PC-9 (cell line): ENCODE data around the gene PTGDR2. TPM values are rescaled to one million over a fixed set of nuclear protein-coding genes. Genes with fewer than 3 reads are reported as not detected.
A peak's percentile ranks its signal among the peaks of the same experiment; 100 is the strongest.

ENCODE experiments used
- BruUV-seq: library from RNA; stranded (reverse); fragments of 400-500 nt; replicated peaks from 2 replicates; lab custom pipeline; 2021; lab: Mats Ljungman, UMichigan
- CTCF ChIA-PET: fragments of 300-600 bp; sonication (Branson Sonifier 250); formaldehyde crosslinking; loops from one replicate; lab custom pipeline; 2022; ENCODE audit warnings: antibody characterized with exemption; lab: Charles Lee
- POLR2A ChIA-PET: fragments of 300-600 bp; sonication (Branson Sonifier 250); formaldehyde crosslinking; loops from one replicate; lab custom pipeline; 2022; ENCODE audit warnings: antibody characterized with exemption; ENCODE audit not compliant: unreplicated experiment; lab: Charles Lee
- DNase-seq, 2 experiments: peaks; one replicate each; pipeline versions ENCODE4 v3.0.0 to v3.0.0-alpha.2; 2015 to 2022; ENCODE audit warnings: mixed read lengths in 1 of 2
- H2AFZ ChIP-seq: fragments of 200-600 bp; sonication (generic); 2 replicates; pipeline ENCODE4 v1.8.1; 2017; ENCODE audit warnings: antibody characterized with exemption
- H3F3A ChIP-seq: fragments of 200-600 bp; sonication (generic); 2 replicates; pipeline ENCODE4 v1.8.1; 2017; ENCODE audit warnings: antibody characterized with exemption, mild to moderate bottlenecking, low read depth; ENCODE audit not compliant: insufficient read depth
- H3K27ac ChIP-seq: fragments of 200-600 bp; sonication (generic); 2 replicates; pipeline ENCODE4 v1.6.1; 2016; ENCODE audit warnings: mixed run types
- H3K27me3 ChIP-seq: fragments of 200-600 bp; sonication (generic); 2 replicates; pipeline ENCODE4 v1.6.1; 2016; ENCODE audit warnings: low read depth, mixed run types; ENCODE audit not compliant: insufficient read depth
- H3K36me3 ChIP-seq: fragments of 200-600 bp; sonication (generic); 2 replicates; pipeline ENCODE4 v1.6.1; 2016; ENCODE audit warnings: low read depth, mixed run types
- H3K4me1 ChIP-seq: fragments of 200-600 bp; sonication (generic); replicated peaks from 2 replicates; pipeline ENCODE4 v1.6.1; 2016; ENCODE audit warnings: mixed run types; ENCODE audit not compliant: insufficient read depth
- H3K4me2 ChIP-seq: fragments of 200-600 bp; sonication (generic); 2 replicates; pipeline ENCODE4 v1.6.1; 2017; ENCODE audit warnings: mixed run types
- H3K4me3 ChIP-seq: fragments of 200-600 bp; sonication (generic); 2 replicates; pipeline ENCODE4 v1.6.1; 2016; ENCODE audit warnings: mixed run types
- H3K79me2 ChIP-seq: fragments of 200-600 bp; sonication (generic); 2 replicates; pipeline ENCODE4 v1.6.1; 2017; ENCODE audit warnings: low read depth, mixed run types
- H3K9me2 ChIP-seq: fragments of 200-600 bp; sonication (generic); 2 replicates; pipeline ENCODE4 v1.8.1; 2017; ENCODE audit warnings: mild to moderate bottlenecking; ENCODE audit not compliant: insufficient read depth
- H3K9me3 ChIP-seq: fragments of 200-600 bp; sonication (generic); 2 replicates; pipeline ENCODE4 v1.8.1; 2016; ENCODE audit warnings: low read depth; ENCODE audit not compliant: insufficient read depth
- H4K20me1 ChIP-seq: fragments of 200-600 bp; sonication (generic); 2 replicates; pipeline ENCODE4 v1.8.1; 2017; ENCODE audit not compliant: insufficient read depth
- EZH2 ChIP-seq: fragments of 200-600 bp; sonication (generic); IDR thresholded peaks from 2 replicates; pipeline ENCODE4 v1.8.0; 2017; ENCODE audit warnings: antibody characterized with exemption, low read depth
- intact Hi-C: fragments of 100-400 bp; cut with micrococcal nuclease; formaldehyde crosslinking; loops from one replicate; pipeline ENCODE4 v1.10.0; 2022; ENCODE audit not compliant: unreplicated experiment
- total RNA-seq: library from RNA; stranded (reverse); gene quantifications from 2 replicates; pipeline ENCODE4 v1.2.3, GENCODE V29; 2021
- TF ChIP-seq, protein P1 (sequence below): fragments of 200-600 bp; sonication (generic); conservative IDR thresholded peaks from 2 replicates; pipeline ENCODE4 v1.6.1; 2017; ENCODE audit warnings: mixed run types, antibody characterized with exemption, mild to moderate bottlenecking, moderate library complexity

PTGDR2 gene
- total RNA-seq, 1 experiment from 2014 or later, result not detected

DNA sequence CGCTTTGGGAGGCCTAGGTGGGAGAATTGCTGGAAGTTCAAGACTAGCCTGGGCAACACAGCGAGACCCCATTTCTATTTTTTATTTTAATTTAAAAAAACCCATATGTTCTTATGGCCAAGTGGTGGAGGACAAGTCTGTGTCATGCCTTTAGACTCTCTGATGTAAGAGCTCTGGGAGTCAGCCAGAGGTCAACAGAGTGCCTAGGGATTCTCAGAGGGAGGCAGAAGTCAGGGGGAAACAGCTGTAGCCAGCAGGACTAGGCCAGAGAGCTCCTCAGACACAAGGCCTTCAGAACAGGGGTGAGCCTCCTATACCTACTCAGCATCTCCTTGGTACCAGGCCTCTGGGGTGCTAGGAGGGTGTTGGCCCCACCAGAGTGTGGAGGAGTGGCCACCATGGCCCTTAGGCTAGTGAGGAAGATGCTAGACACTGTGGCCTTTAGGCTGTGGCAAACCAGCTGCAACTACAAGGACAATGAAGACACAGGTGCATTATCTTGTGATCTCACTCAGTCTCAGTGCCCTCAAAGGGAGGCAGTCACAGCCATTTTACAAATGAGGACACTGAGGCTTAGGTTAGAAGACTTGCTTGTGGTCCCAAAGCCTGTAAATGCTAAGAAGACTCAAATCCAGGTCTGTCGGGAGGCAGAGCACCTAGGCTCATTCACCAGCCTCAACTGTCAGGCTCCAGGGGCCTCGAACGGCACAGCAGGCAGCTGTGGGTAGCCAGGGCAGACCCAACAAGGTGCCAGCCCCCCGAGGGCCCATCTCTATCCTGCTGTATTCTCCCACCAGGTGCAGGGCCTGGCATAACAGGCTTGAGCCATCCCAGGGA is 16.6 kb upstream of the PTGDR2 start:
- Histone ChIP-seq H3K27me3 (no peaks in the 10 kb centered on the region), H3F3A (no peaks in the 10 kb centered on the region), H2AFZ (no peak overlapping the region), H3K4me3 (no peak overlapping the region), H3K27ac (no peak overlapping the region), H3K79me2 (no peaks in the 10 kb centered on the region), H3K4me2 (no peak overlapping the region), H3K36me3 (no peaks in the 10 kb centered on the region), H3K9me2 (no peaks in the 10 kb centered on the region), H3K4me1 (0 out of 2 replicates have a peak, but pooled peaks cover 6% of the 10 kb centered on the region), H4K20me1 (no peaks in the 10 kb centered on the region), H3K9me3 (no peaks in the 10 kb centered on the region)
- ChIA-PET POLR2A (interaction anchor here (0.5 kb wide), 1 partner anchor 9 kb away, joined by 4 read pairs; no protein-coding TSS in a partner anchor), CTCF (no interaction called here)
- no TSS peak for BruUV-seq
- intact Hi-C loops, result no loop called here
- DNase-seq, result peak in 1 of 2 experiments; percentile 48
- no peak for TF ChIP-seq EZH2
- TF ChIP-seq, protein P1, sequence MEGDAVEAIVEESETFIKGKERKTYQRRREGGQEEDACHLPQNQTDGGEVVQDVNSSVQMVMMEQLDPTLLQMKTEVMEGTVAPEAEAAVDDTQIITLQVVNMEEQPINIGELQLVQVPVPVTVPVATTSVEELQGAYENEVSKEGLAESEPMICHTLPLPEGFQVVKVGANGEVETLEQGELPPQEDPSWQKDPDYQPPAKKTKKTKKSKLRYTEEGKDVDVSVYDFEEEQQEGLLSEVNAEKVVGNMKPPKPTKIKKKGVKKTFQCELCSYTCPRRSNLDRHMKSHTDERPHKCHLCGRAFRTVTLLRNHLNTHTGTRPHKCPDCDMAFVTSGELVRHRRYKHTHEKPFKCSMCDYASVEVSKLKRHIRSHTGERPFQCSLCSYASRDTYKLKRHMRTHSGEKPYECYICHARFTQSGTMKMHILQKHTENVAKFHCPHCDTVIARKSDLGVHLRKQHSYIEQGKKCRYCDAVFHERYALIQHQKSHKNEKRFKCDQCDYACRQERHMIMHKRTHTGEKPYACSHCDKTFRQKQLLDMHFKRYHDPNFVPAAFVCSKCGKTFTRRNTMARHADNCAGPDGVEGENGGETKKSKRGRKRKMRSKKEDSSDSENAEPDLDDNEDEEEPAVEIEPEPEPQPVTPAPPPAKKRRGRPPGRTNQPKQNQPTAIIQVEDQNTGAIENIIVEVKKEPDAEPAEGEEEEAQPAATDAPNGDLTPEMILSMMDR, result no peak

DNA sequence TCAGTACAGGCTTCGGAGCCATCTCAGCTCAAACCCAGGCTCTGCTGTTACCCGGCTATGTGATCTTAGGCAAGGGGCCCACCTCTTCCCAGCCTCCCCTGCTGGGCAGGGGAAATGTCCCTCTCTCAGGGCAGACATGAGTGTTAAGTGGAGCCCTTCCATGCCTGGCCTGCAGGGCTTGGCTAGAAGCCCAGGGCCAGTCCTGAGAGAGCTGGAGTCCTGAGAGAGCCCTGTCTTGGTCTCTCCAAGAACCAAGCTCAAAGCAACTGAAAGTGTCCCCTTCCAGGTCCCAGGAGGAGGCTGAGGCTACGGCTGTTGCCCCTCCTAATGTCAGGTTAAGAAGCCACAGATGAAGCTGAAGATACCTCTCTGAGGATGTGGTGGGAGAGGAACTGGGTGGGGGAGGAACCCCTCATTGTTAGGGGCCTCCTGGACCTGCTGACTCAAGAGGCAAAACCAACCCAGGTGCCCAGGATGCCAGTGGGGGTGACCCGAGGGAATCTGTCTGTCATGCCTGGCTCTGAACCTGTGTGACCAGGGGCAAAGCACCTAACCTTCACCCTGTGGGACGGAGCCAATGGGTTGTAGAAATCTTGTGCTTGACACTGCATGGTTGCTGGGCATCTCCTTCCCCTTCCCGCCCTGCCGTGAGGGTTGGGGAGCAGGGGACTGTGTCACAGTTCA is 15.8 kb upstream of the PTGDR2 start:
- 0 out of 2 replicates have a peak, but pooled peaks cover 12% of the 10 kb centered on the region for H3K4me1 ChIP-seq
- H3K36me3 ChIP-seq, result no peaks in the 10 kb centered on the region
- ChIA-PET CTCF (no interaction called here), POLR2A (interaction anchor here (0.5 to 0.6 kb wide), 3 partner anchors 10 to 268 kb away, joined by 4 to 9 read pairs (median 6); no protein-coding TSS in a partner anchor)
- no peak overlapping the region for H3K27ac ChIP-seq
- no TSS peak for BruUV-seq
- H3F3A ChIP-seq, result no peaks in the 10 kb centered on the region
- DNase-seq, result no peak
- no peaks in the 10 kb centered on the region for H4K20me1 ChIP-seq
- no peak for TF ChIP-seq EZH2
- TF ChIP-seq, protein P1, result no peak
- no peaks in the 10 kb centered on the region for H3K9me3 ChIP-seq
- no peaks in the 10 kb centered on the region for H3K9me2 ChIP-seq
- intact Hi-C loops, result no loop called here
- no peak overlapping the region for H3K4me3 ChIP-seq
- no peaks in the 10 kb centered on the region for H3K79me2 ChIP-seq
- no peak overlapping the region for H2AFZ ChIP-seq
- no peaks in the 10 kb centered on the region for H3K27me3 ChIP-seq
- no peak overlapping the region for H3K4me2 ChIP-seq

DNA sequence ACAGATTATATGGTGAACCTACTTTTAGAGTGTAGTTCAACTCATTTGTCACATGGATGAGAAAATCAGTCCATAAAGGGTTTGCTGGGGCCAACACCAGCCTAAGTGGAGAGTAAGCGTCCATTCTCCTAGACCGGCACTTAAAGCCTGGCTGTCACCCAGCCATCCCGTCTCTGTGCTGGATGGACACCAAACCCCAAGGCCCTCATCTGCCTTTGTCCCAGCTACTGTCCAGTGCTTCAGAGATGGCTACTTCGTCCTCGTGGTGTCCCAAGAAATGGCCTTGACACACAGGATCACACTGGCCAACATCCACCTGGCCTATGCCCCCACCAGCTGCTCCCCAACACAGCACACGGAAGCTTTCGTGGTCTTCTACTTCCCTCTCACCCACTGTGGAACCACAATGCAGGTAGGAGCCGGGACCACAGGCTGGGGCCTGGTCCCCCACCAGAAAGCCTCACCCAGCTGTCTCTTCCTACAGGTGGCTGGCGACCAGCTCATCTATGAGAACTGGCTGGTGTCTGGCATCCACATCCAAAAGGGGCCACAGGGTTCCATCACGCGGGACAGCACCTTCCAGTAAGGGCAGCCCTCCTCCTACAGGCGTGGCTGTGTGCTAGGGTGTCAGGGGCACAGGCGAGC is 15.1 kb upstream of the PTGDR2 start:
- intact Hi-C loops, result no loop called here
- Histone ChIP-seq H3F3A (no peaks in the 10 kb centered on the region), H3K9me3 (no peaks in the 10 kb centered on the region), H3K9me2 (no peaks in the 10 kb centered on the region), H3K27ac (no peak overlapping the region), H3K4me3 (no peak overlapping the region), H3K27me3 (no peaks in the 10 kb centered on the region), H3K4me2 (no peak overlapping the region), H4K20me1 (no peaks in the 10 kb centered on the region), H2AFZ (no peak overlapping the region), H3K79me2 (no peaks in the 10 kb centered on the region), H3K4me1 (0 out of 2 replicates have a peak, but pooled peaks cover 12% of the 10 kb centered on the region), H3K36me3 (no peaks in the 10 kb centered on the region)
- DNase-seq, result no peak
- POLR2A ChIA-PET, result interaction anchor here (0.6 kb wide), 1 partner anchor 38 kb away, joined by 6 read pairs; no protein-coding TSS in a partner anchor
- TF ChIP-seq EZH2, result no peak
- TF ChIP-seq, protein P1, result no peak
- CTCF ChIA-PET, result interaction anchor here (0.6 kb wide), 1 partner anchor 766 kb away, joined by 15 read pairs; no protein-coding TSS in a partner anchor
- no TSS peak for BruUV-seq
